ENCODE measurements around the gene PIGX. TPM values are rescaled to one million over a fixed set of nuclear protein-coding genes. Genes with fewer than 3 reads are reported as not detected.

PIGX gene
- total and polyA plus RNA-seq, 2 of the 4 experiments (the other 2 are of a cell fraction) = 9.4 to 14.5 TPM

DNA sequence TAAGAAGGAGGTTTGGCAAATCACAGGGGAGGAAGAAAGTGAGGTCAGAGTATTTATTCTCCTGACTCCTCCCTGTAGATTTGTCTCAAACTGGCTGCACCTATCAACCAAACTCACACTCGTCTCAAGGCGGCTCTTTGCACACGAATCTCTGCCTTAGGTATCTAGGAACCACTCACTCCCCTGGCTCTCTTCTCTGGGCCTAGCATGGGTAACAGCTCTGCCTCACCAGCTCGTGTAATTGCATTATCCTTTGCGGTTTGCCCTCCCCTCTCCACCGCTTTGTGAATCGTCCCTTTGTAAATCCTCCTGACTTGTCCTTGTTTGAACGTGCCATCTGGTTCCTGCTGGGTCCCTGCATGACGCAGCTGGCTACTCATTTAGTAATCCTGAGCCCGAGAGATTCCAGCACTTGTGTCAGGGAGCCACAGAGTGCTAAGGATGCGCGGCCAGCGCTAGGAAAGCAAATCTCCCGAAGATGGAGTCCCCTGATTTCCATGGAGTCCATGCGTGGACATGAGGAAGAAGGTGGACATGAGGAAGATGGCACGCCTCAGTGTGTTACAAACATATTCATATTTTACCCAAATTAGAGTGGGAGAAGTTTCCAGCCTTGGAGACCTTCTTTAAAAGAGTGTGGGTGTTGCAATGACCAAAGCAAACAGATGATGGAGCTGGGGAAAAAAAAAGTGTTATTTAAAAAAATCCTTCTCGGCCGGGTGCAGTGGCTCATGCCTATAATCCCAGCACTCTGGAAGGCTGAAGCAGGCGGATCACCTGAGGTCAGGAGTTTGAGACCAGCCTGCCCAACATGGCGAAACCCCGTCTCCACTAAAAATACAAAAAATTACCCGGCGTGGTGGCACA, 45.9 kb upstream of the PIGX start:
- no TSS peak for BruUV-seq (replicated peaks)
- peak overlapping the region; percentile 14; the same call in 1 of the 2 replicates for H3K27ac ChIP-seq (ENCODE audit: insufficient read depth, low read length)
- dilution Hi-C loops (cut with HindIII; ENCODE audit: low sequenced_read_pairs, unreplicated experiment) = no loop called here
- no peak overlapping the region for H2BK120ac ChIP-seq (ENCODE audit: low read depth, low read length)
- H2BK5ac ChIP-seq (ENCODE audit: low read depth, low read length, poor library complexity, severe bottlenecking) = no peak overlapping the region
- DNase-seq (peak; percentile 81), ATAC-seq (ENCODE audit: low read depth) (peak; percentile 52)
- no peaks in the 10 kb centered on the region for H3K36me3 ChIP-seq (ENCODE audit: control insufficient read depth, insufficient read depth, low read length)
- no peak overlapping the region for H3K4me3 ChIP-seq (ENCODE audit: insufficient read depth, low read depth, low read length)
- peaks cover 10% of the 10 kb centered on the region; the same call in 1 of the 2 replicates for H3K4me1 ChIP-seq (ENCODE audit: control insufficient read depth, insufficient read depth, low read length)
- H2AK5ac ChIP-seq (ENCODE audit: low read depth, low read length) = no peak overlapping the region
- intact Hi-C loops (cut with micrococcal nuclease) = no loop called here
- in situ Hi-C loops (cut with MboI; ENCODE audit: low sequenced_read_pairs) = no loop called here
- peak overlapping the region in 1 of 2 experiments; percentile 7; a peak in 1 of 4 replicates for H4K8ac ChIP-seq (ENCODE audit: low read depth in 2 of 2, low read length in 2 of 2)
- no peak overlapping the region for H3K9ac ChIP-seq (ENCODE audit: low read depth, low read length)
- H3K4me2 ChIP-seq (ENCODE audit: low read depth, low read length) = peak overlapping the region; percentile 68
- peaks cover 11% of the 10 kb centered on the region for H3K27me3 ChIP-seq (ENCODE audit: control insufficient read depth, insufficient read depth, low read length)
- no peak overlapping the region for H2AK9ac ChIP-seq (replicated peaks; ENCODE audit: low read depth, low read length, poor library complexity)
- H2AFZ ChIP-seq (replicated peaks; ENCODE audit: low read length, poor library complexity) = peak overlapping the region; percentile 82
- no peak overlapping the region for H3K56ac ChIP-seq (ENCODE audit: extremely low read depth, insufficient read depth, low read length)
- no peaks in the 10 kb centered on the region for H4K20me1 ChIP-seq (ENCODE audit: insufficient read depth, low read length)
- 0 out of 2 replicates have a peak overlapping the region, but pooled peaks have one; percentile 55 for H3K18ac ChIP-seq (ENCODE audit: low read depth, low read length)
- 0 out of 2 replicates have a peak, but pooled peaks cover 2% of the 10 kb centered on the region for H3K9me1 ChIP-seq (ENCODE audit: insufficient read depth, low read length)
- 45% methylated on average over 11 of the region's 23 CpGs; no CpG with 5 or more reads in 1 of the 2 experiments for whole genome bisulfite sequencing, 2 experiments (ENCODE audit: extremely low coverage in 2 of 2, insufficient read length in 1 of 2)
- H4K91ac ChIP-seq (ENCODE audit: insufficient read depth, low read depth, low read length) = no peak overlapping the region
- H2BK20ac ChIP-seq (ENCODE audit: low read depth, low read length) = no peak overlapping the region
- no peak overlapping the region for H3K14ac ChIP-seq (replicated peaks; ENCODE audit: low read depth, low read length)
- no peaks in the 10 kb centered on the region for H3K79me1 ChIP-seq (ENCODE audit: low read depth in 1 of 2, low read length in 2 of 2)
- ChIA-PET POLR2A (ENCODE audit: unreplicated experiment) (interaction anchor here (0.8 kb wide), 1 partner anchor 11 kb away, joined by 3 read pairs; no protein-coding TSS in a partner anchor), CTCF (interaction anchor here (0.6 kb wide), 1 partner anchor 177 kb away, joined by 3 read pairs; no protein-coding TSS in a partner anchor)
- H3K9me3 ChIP-seq (ENCODE audit: control insufficient read depth, insufficient read depth, low read length) = no peaks in the 10 kb centered on the region
- no peak overlapping the region for H3K4ac ChIP-seq (ENCODE audit: low read depth, low read length)
- H2BK15ac ChIP-seq (ENCODE audit: low read depth, low read length) = no peak overlapping the region
- H3K23ac ChIP-seq (ENCODE audit: low read depth, low read length) = no peak overlapping the region; the same call in 1 of the 2 replicates
- no peak overlapping the region; the same call in 1 of the 2 replicates for H4K5ac ChIP-seq (ENCODE audit: low read depth, low read length)
- TF ChIP-seq CHD1 (IDR thresholded peaks at IDR 0.05; ENCODE audit: low read depth, low read length) (no peak), CEBPB (IDR thresholded peaks at IDR 0.05; ENCODE audit: low read depth, low read length) (0 out of 2 replicates have a peak, but pooled peaks have one; percentile 21), SMC3 (IDR thresholded peaks at IDR 0.05; ENCODE audit: low read depth, low read length) (no peak), NFE2L2 (IDR thresholded peaks at IDR 0.05; ENCODE audit: low read depth, low read length) (no peak), RFX5 (IDR thresholded peaks at IDR 0.05; ENCODE audit: low read depth, low read length) (no peak), FOS (IDR thresholded peaks at IDR 0.05; ENCODE audit: low read depth, low read length) (no peak), MAFK (IDR thresholded peaks at IDR 0.05; ENCODE audit: low read depth, low read length) (no peak), MAZ (IDR thresholded peaks at IDR 0.05; ENCODE audit: borderline replicate concordance, low read depth, low read length) (no peak), RCOR1 (IDR thresholded peaks at IDR 0.05; ENCODE audit: insufficient replicate concordance, low read length) (no peak), MXI1 (IDR thresholded peaks at IDR 0.05; ENCODE audit: borderline replicate concordance, low read depth, low read length) (no peak), RAD21 (IDR thresholded peaks at IDR 0.05; ENCODE audit: low read length) (no peak), BHLHE40 (IDR thresholded peaks at IDR 0.05; ENCODE audit: low read depth, low read length) (peak; percentile 72), POLR2A (IDR thresholded peaks at IDR 0.05; ENCODE audit: low read depth, low read length) (no peak)
- TF ChIP-seq, protein P1, sequence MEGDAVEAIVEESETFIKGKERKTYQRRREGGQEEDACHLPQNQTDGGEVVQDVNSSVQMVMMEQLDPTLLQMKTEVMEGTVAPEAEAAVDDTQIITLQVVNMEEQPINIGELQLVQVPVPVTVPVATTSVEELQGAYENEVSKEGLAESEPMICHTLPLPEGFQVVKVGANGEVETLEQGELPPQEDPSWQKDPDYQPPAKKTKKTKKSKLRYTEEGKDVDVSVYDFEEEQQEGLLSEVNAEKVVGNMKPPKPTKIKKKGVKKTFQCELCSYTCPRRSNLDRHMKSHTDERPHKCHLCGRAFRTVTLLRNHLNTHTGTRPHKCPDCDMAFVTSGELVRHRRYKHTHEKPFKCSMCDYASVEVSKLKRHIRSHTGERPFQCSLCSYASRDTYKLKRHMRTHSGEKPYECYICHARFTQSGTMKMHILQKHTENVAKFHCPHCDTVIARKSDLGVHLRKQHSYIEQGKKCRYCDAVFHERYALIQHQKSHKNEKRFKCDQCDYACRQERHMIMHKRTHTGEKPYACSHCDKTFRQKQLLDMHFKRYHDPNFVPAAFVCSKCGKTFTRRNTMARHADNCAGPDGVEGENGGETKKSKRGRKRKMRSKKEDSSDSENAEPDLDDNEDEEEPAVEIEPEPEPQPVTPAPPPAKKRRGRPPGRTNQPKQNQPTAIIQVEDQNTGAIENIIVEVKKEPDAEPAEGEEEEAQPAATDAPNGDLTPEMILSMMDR (conservative IDR thresholded peaks at IDR 0.05; ENCODE audit: low read depth, low read length) = no peak
- TF ChIP-seq, protein P2, sequence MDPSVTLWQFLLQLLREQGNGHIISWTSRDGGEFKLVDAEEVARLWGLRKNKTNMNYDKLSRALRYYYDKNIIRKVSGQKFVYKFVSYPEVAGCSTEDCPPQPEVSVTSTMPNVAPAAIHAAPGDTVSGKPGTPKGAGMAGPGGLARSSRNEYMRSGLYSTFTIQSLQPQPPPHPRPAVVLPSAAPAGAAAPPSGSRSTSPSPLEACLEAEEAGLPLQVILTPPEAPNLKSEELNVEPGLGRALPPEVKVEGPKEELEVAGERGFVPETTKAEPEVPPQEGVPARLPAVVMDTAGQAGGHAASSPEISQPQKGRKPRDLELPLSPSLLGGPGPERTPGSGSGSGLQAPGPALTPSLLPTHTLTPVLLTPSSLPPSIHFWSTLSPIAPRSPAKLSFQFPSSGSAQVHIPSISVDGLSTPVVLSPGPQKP (IDR thresholded peaks at IDR 0.05; ENCODE audit: borderline replicate concordance, low read depth, low read length) = no peak
